ENCODE results near the gene TSPAN4. TPM values are rescaled to one million over a fixed set of nuclear protein-coding genes. Genes with fewer than 3 reads are reported as not detected.

Gene TSPAN4
- total and polyA plus RNA-seq, 2 of the 13 experiments (the other 11 are each of a cell fraction or from before 2014, with no cell fraction given), result 31.7 to 68.3 TPM

- TF ChIP-seq RFXANK (CRISPR knock-in tag; IDR thresholded peaks at IDR 0.05) (no peak), HNF4G (IDR thresholded peaks at IDR 0.05; ENCODE audit: borderline replicate concordance, low read depth, low read length) (0 out of 2 replicates have a peak, but pooled peaks have one; percentile 3), HNF4G (CRISPR knock-in tag; IDR thresholded peaks at IDR 0.05; ENCODE audit: borderline replicate concordance, low read depth) (no peak; the same call in 1 of the 2 replicates), RNF2 (conservative IDR thresholded peaks at IDR 0.05; ENCODE audit: low read depth) (peak; percentile 88), BHLHE40 (IDR thresholded peaks at IDR 0.05; ENCODE audit: low read length) (peak; percentile 78), KAT2B (IDR thresholded peaks at IDR 0.05; ENCODE audit: borderline replicate concordance, low read depth, low read length) (no peak), NR2C2 (CRISPR knock-in tag; IDR thresholded peaks at IDR 0.05; ENCODE audit: borderline replicate concordance) (peak; percentile 97), FOXJ3 (CRISPR knock-in tag; IDR thresholded peaks at IDR 0.05; ENCODE audit: borderline replicate concordance) (no peak; the same call in 1 of the 2 replicates), ZNF747 (CRISPR knock-in tag; IDR thresholded peaks at IDR 0.05; ENCODE audit: borderline replicate concordance) (peak; percentile 66; the same call in 1 of the 2 replicates), TRIM22 (IDR thresholded peaks at IDR 0.05) (no peak), CCDC6 (CRISPR knock-in tag; IDR thresholded peaks at IDR 0.05) (peak; percentile 82), PCBP2 (optimal IDR thresholded peaks at IDR 0.05; ENCODE audit: low read depth, low read length, poor library complexity, severe bottlenecking) (no peak), ZNF562 (CRISPR knock-in tag; IDR thresholded peaks at IDR 0.05; ENCODE audit: borderline replicate concordance) (no peak), ZNF781 (CRISPR knock-in tag; IDR thresholded peaks at IDR 0.05; ENCODE audit: borderline replicate concordance, not compliant biosample characterization) (no peak), SP4 (CRISPR knock-in tag; IDR thresholded peaks at IDR 0.05) (peak; percentile 93), RORA (CRISPR knock-in tag; IDR thresholded peaks at IDR 0.05) (no peak), UBTF (CRISPR knock-in tag; IDR thresholded peaks at IDR 0.05) (peak; percentile 98), ZNF451 (CRISPR knock-in tag; IDR thresholded peaks at IDR 0.05) (no peak), SP140L (CRISPR knock-in tag; IDR thresholded peaks at IDR 0.05; ENCODE audit: borderline replicate concordance) (no peak), PRDM4 (CRISPR knock-in tag; IDR thresholded peaks at IDR 0.05; ENCODE audit: borderline replicate concordance) (no peak), ZKSCAN8 (CRISPR knock-in tag; IDR thresholded peaks at IDR 0.05; ENCODE audit: borderline replicate concordance) (peak; percentile 66; the same call in 1 of the 2 replicates)
Measured at GRCh38 chr11:809287-810039, 33.2 kb upstream of the TSPAN4 start, which contains the start of gene RPLP2 (continued).
